Umbilical cord (tissue), 2 donors: Measurements from ENCODE around the gene PITPNC1. TPM values are rescaled to one million over a fixed set of nuclear protein-coding genes. Genes with fewer than 3 reads are reported as not detected.
A peak's percentile ranks its signal among the peaks of the same experiment; 100 is the strongest.
"Not testable (repeated sequence)": the region's sequence is repeated elsewhere in the genome, so short reads cannot be mapped to it uniquely, and the experiment has no call there.

Experiments used
- DNase-seq: peaks from one replicate; pipeline ENCODE4 v3.0.0-alpha.2; 2015; ENCODE audit warnings: low spot score
- total RNA-seq: library from RNA; depleted of rRNA; stranded (reverse); fragments of >200 nt; gene quantifications from one replicate; pipeline ENCODE4 v1.2.3, GENCODE V29; 2014; ENCODE audit warnings: low replicate concordance; ENCODE audit not compliant: insufficient read depth

The PITPNC1 gene
- total RNA-seq, 1 donor from 2014 or later: 32.0 TPM

GRCh38 chr17:67576471-67577115 lies 199.5 kb downstream of the PITPNC1 start:
- no peak for DNase-seq

GRCh38 chr17:67577429-67578141 lies 200.5 kb downstream of the PITPNC1 start:
- DNase-seq: no peak

- DNase-seq: no peak
Observed at GRCh38 chr17:67578142-67578457, 201.0 kb downstream of the PITPNC1 start.

GRCh38 chr17:67578679-67579405 lies 201.8 kb downstream of the PITPNC1 start:
- not testable (repeated sequence) for DNase-seq

GRCh38 chr17:67582673-67583081 lies 205.6 kb downstream of the PITPNC1 start:
- DNase-seq: peak; percentile 11

GRCh38 chr17:67585077-67585602 lies 208.1 kb downstream of the PITPNC1 start:
- peak; percentile 10 for DNase-seq

GRCh38 chr17:67588326-67588725 lies 211.2 kb downstream of the PITPNC1 start:
- DNase-seq: no peak

GRCh38 chr17:67594115-67594880 lies 217.2 kb downstream of the PITPNC1 start:
- DNase-seq: no peak

GRCh38 chr17:67600408-67600807 lies 223.3 kb downstream of the PITPNC1 start:
- DNase-seq: no peak

- DNase-seq: no peak
Observed at GRCh38 chr17:67601897-67602296, 224.8 kb downstream of the PITPNC1 start.

- DNase-seq: no peak
Observed at GRCh38 chr17:67602444-67602843, 225.4 kb downstream of the PITPNC1 start.

- DNase-seq: no peak
Observed at GRCh38 chr17:67602974-67603373, 225.9 kb downstream of the PITPNC1 start.

GRCh38 chr17:67605256-67605912 lies 228.3 kb downstream of the PITPNC1 start:
- no peak for DNase-seq

- DNase-seq: no peak
Observed at GRCh38 chr17:67606471-67606870, 229.4 kb downstream of the PITPNC1 start.

- no peak for DNase-seq
Observed at GRCh38 chr17:67606896-67607604, 230.0 kb downstream of the PITPNC1 start.

- DNase-seq: no peak
Observed at GRCh38 chr17:67610061-67610460, 233.0 kb downstream of the PITPNC1 start.

GRCh38 chr17:67613961-67614360 lies 236.9 kb downstream of the PITPNC1 start:
- DNase-seq: no peak

- no peak for DNase-seq
Observed at GRCh38 chr17:67615011-67615561, 238.0 kb downstream of the PITPNC1 start.

- DNase-seq: no peak
Observed at GRCh38 chr17:67615736-67616135, 238.7 kb downstream of the PITPNC1 start.

GRCh38 chr17:67617304-67617899 lies 240.3 kb downstream of the PITPNC1 start:
- no peak for DNase-seq
